Measurements from ENCODE around the gene CACNA1C.

- TF ChIP-seq RCOR1 (IDR thresholded peaks at IDR 0.05; ENCODE audit: insufficient replicate concordance, low read length) (no peak), FOS (IDR thresholded peaks at IDR 0.05; ENCODE audit: low read depth, low read length) (no peak), CTCF (conservative IDR thresholded peaks at IDR 0.05; ENCODE audit: low read depth, low read length) (no peak), CEBPB (IDR thresholded peaks at IDR 0.05; ENCODE audit: low read depth, low read length) (no peak)
These were observed 333.8 kb downstream of the CACNA1C start for GRCh38 chr12:2386566-2386965.

Data from IMR-90 (cell line).